GM19372 (cell line): ENCODE results near the gene OLIG2.

Experiments
- ATAC-seq: cut with Tn5 transposase; IDR thresholded peaks from one replicate; pipeline ENCODE4 v1.9.1; 2021; ENCODE audit warnings: mild to moderate bottlenecking, low read depth, moderate library complexity; ENCODE audit not compliant: unreplicated experiment

The OLIG2 gene

GRCh38 chr21:33061233-33061632 is 35.5 kb downstream of the OLIG2 start:
- no peak for ATAC-seq

GRCh38 chr21:33063375-33063883 is 37.7 kb downstream of the OLIG2 start:
- ATAC-seq = no peak

- ATAC-seq = no peak
Measured at GRCh38 chr21:33063907-33064622, 38.3 kb downstream of the OLIG2 start.

- no peak for ATAC-seq
Measured at GRCh38 chr21:33064623-33065390, 39.1 kb downstream of the OLIG2 start.

- no peak for ATAC-seq
Measured at GRCh38 chr21:33067043-33067442, 41.3 kb downstream of the OLIG2 start.

- ATAC-seq = no peak
Measured at GRCh38 chr21:33067457-33067856, 41.7 kb downstream of the OLIG2 start.

GRCh38 chr21:33069243-33069642 is 43.5 kb downstream of the OLIG2 start:
- ATAC-seq = no peak

- ATAC-seq = no peak
Measured at GRCh38 chr21:33069645-33069993, 43.9 kb downstream of the OLIG2 start.

- no peak for ATAC-seq
Measured at GRCh38 chr21:33069994-33070743, 44.4 kb downstream of the OLIG2 start, which contains the start of gene OLIG1. TSS of gene OLIG1 (plus strand) at chr21:33070141. CDS start at chr21:33070247, 106 bp downstream.

GRCh38 chr21:33070744-33070997 is 44.9 kb downstream of the OLIG2 start:
- no peak for ATAC-seq

GRCh38 chr21:33070998-33071769 is 45.4 kb downstream of the OLIG2 start:
- no peak for ATAC-seq

GRCh38 chr21:33071770-33072306 is 46.1 kb downstream of the OLIG2 start:
- no peak for ATAC-seq

- ATAC-seq = no peak
Measured at GRCh38 chr21:33073636-33074035, 47.9 kb downstream of the OLIG2 start.

- ATAC-seq = no peak
Measured at GRCh38 chr21:33075128-33075527, 49.4 kb downstream of the OLIG2 start.

GRCh38 chr21:33075596-33076195 is 50.0 kb downstream of the OLIG2 start:
- ATAC-seq = no peak

- ATAC-seq = no peak
Measured at GRCh38 chr21:33076600-33077329, 51.0 kb downstream of the OLIG2 start.
